ENCODE data around the gene STRA6. TPM values are rescaled to one million over a fixed set of nuclear protein-coding genes. Genes with fewer than 3 reads are reported as not detected.

STRA6 gene
- total and polyA plus RNA-seq, 7 donors = 0.05 TPM; not detected in 6

GRCh38 chr15:74211656-74212055 is 9.1 kb upstream of the STRA6 start:
- no peaks in the 10 kb centered on the region for H3K4me1 ChIP-seq
- WGBS, 3 donors = 92 to 100% (median 100%) methylated on average over 1 of the region's 1 CpG
- ATAC-seq (no peak), DNase-seq (no peak)
- H3K27me3 ChIP-seq (ENCODE audit: insufficient read depth in 3 of 3, low read length in 2 of 3) = no peaks in the 10 kb centered on the region
- H3K9me3 ChIP-seq = no peaks in the 10 kb centered on the region
- no peak overlapping the region for H3K27ac ChIP-seq
- no peak for TF ChIP-seq CTCF (IDR thresholded peaks at IDR 0.05)
- intact Hi-C loops (cut with DNase I) = no loop called here
- no peaks in the 10 kb centered on the region for H3K36me3 ChIP-seq (ENCODE audit: insufficient read depth in 1 of 2, low read depth in 1 of 2)
- no peak overlapping the region for H3K4me3 ChIP-seq

- Histone ChIP-seq H3K36me3 (ENCODE audit: insufficient read depth in 1 of 2, low read depth in 1 of 2) (no peaks in the 10 kb centered on the region), H3K4me3 (no peak overlapping the region), H3K27ac (no peak overlapping the region), H3K9me3 (no peaks in the 10 kb centered on the region), H3K4me1 (no peaks in the 10 kb centered on the region), H3K27me3 (ENCODE audit: insufficient read depth in 3 of 3, low read length in 2 of 3) (no peaks in the 10 kb centered on the region)
- DNase-seq = no peak
- intact Hi-C loops (cut with DNase I) = no loop called here
- no peak for ATAC-seq
- no peak for TF ChIP-seq CTCF (IDR thresholded peaks at IDR 0.05)
These were observed 8.1 kb upstream of the STRA6 start for GRCh38 chr15:74210729-74211128.

GRCh38 chr15:74209997-74210671 is 7.5 kb upstream of the STRA6 start:
- H3K27ac ChIP-seq = no peak overlapping the region
- no peaks in the 10 kb centered on the region for H3K36me3 ChIP-seq (ENCODE audit: insufficient read depth in 1 of 2, low read depth in 1 of 2)
- no peak for ATAC-seq
- DNase-seq = no peak
- H3K4me1 ChIP-seq = no peaks in the 10 kb centered on the region
- H3K27me3 ChIP-seq (ENCODE audit: insufficient read depth in 3 of 3, low read length in 2 of 3) = no peaks in the 10 kb centered on the region
- no peak overlapping the region for H3K4me3 ChIP-seq
- 34 to 43% (median 38%) methylated on average over 4 of the region's 4 CpGs for WGBS, 3 donors
- no peak for TF ChIP-seq CTCF (IDR thresholded peaks at IDR 0.05)
- intact Hi-C loops (cut with DNase I) = no loop called here
- no peaks in the 10 kb centered on the region for H3K9me3 ChIP-seq

GRCh38 chr15:74209560-74209958 is 7.0 kb upstream of the STRA6 start:
- intact Hi-C loops (cut with DNase I) = no loop called here
- ATAC-seq (no peak), DNase-seq (no peak)
- TF ChIP-seq CTCF (IDR thresholded peaks at IDR 0.05) = no peak
- Histone ChIP-seq H3K9me3 (no peaks in the 10 kb centered on the region), H3K4me1 (no peaks in the 10 kb centered on the region), H3K36me3 (ENCODE audit: insufficient read depth in 1 of 2, low read depth in 1 of 2) (no peaks in the 10 kb centered on the region), H3K4me3 (no peak overlapping the region), H3K27ac (no peak overlapping the region), H3K27me3 (ENCODE audit: insufficient read depth in 3 of 3, low read length in 2 of 3) (no peaks in the 10 kb centered on the region)
- 73 to 80% (median 76%) methylated on average over 5 of the region's 5 CpGs for WGBS, 3 donors
